Measurements from ENCODE around the gene KRT75.

- TF ChIP-seq ZNF626 (tag by site-specific recombination; IDR thresholded peaks at IDR 0.05) (no peak), ZSCAN30 (tag by site-specific recombination; IDR thresholded peaks at IDR 0.05) (no peak), HOXA7 (CRISPR knock-in tag; IDR thresholded peaks at IDR 0.05; ENCODE audit: borderline replicate concordance) (no peak), CTCF (tag by site-specific recombination; IDR thresholded peaks at IDR 0.05) (no peak), ZEB2 (tag by site-specific recombination; IDR thresholded peaks at IDR 0.05) (no peak), EGR2 (tag by site-specific recombination; IDR thresholded peaks at IDR 0.05; ENCODE audit: low read depth) (no peak), REPIN1 (tag by site-specific recombination; IDR thresholded peaks at IDR 0.05; ENCODE audit: low read depth) (no peak), REST (tag by site-specific recombination; IDR thresholded peaks at IDR 0.05) (no peak), ATF2 (tag by site-specific recombination; IDR thresholded peaks at IDR 0.05; ENCODE audit: low read depth) (no peak), ZNF394 (tag by site-specific recombination; IDR thresholded peaks at IDR 0.05; ENCODE audit: borderline replicate concordance) (no peak), ZNF76 (tag by site-specific recombination; IDR thresholded peaks at IDR 0.05; ENCODE audit: borderline replicate concordance, low read depth) (no peak), KLF10 (tag by site-specific recombination; IDR thresholded peaks at IDR 0.05) (no peak), ZNF530 (tag by site-specific recombination; IDR thresholded peaks at IDR 0.05; ENCODE audit: low read depth) (no peak)
Measured at GRCh38 chr12:52426034-52426433, 8.1 kb downstream of the KRT75 start.

Measured in HEK293 (cell line).